HG03442 (cell line): Measurements from ENCODE around the gene BTBD7.

ENCODE experiments used
- ATAC-seq: cut with Tn5 transposase; IDR thresholded peaks from one replicate; pipeline ENCODE4 v1.9.1; 2021; ENCODE audit warnings: mild to moderate bottlenecking, moderate library complexity; ENCODE audit not compliant: unreplicated experiment

The BTBD7 gene

GRCh38 chr14:93329965-93330608 lies 2.7 kb downstream of the BTBD7 start:
- no peak for ATAC-seq

- no peak for ATAC-seq
Measured at GRCh38 chr14:93328546-93328945, 4.3 kb downstream of the BTBD7 start.

GRCh38 chr14:93326196-93326595 lies 6.6 kb downstream of the BTBD7 start:
- no peak for ATAC-seq

GRCh38 chr14:93323600-93324174 lies 9.1 kb downstream of the BTBD7 start:
- no peak for ATAC-seq

GRCh38 chr14:93322929-93323599 lies 9.8 kb downstream of the BTBD7 start:
- ATAC-seq = no peak

GRCh38 chr14:93320489-93320888 lies 12.3 kb downstream of the BTBD7 start:
- ATAC-seq = no peak

GRCh38 chr14:93319958-93320357 lies 12.9 kb downstream of the BTBD7 start:
- no peak for ATAC-seq

- no peak for ATAC-seq
Measured at GRCh38 chr14:93319494-93319893, 13.3 kb downstream of the BTBD7 start.

GRCh38 chr14:93318927-93319326 lies 13.9 kb downstream of the BTBD7 start:
- no peak for ATAC-seq

GRCh38 chr14:93317875-93318807 lies 14.7 kb downstream of the BTBD7 start:
- ATAC-seq = no peak

GRCh38 chr14:93317210-93317874 lies 15.5 kb downstream of the BTBD7 start:
- no peak for ATAC-seq

GRCh38 chr14:93316716-93317115 lies 16.1 kb downstream of the BTBD7 start:
- no peak for ATAC-seq

- ATAC-seq = no peak
Measured at GRCh38 chr14:93315575-93315974, 17.3 kb downstream of the BTBD7 start.

GRCh38 chr14:93311082-93311481 lies 21.8 kb downstream of the BTBD7 start:
- no peak for ATAC-seq

GRCh38 chr14:93309427-93309966 lies 23.3 kb downstream of the BTBD7 start:
- no peak for ATAC-seq

GRCh38 chr14:93308686-93309345 lies 24.0 kb downstream of the BTBD7 start:
- no peak for ATAC-seq

- ATAC-seq = no peak
Measured at GRCh38 chr14:93306812-93307211, 26.0 kb downstream of the BTBD7 start.

GRCh38 chr14:93305725-93306418 lies 27.0 kb downstream of the BTBD7 start:
- ATAC-seq = no peak

GRCh38 chr14:93304771-93305170 lies 28.1 kb downstream of the BTBD7 start:
- ATAC-seq = no peak
